OCI-LY7 (cell line): ENCODE data around the gene STIM2.

ENCODE experiments used
- EZH2phosphoT487 ChIP-seq: fragments of 200-600 bp; sonication (generic); IDR thresholded peaks from 2 replicates; pipeline ENCODE4 v1.6.1; 2018; ENCODE audit warnings: low read depth, borderline replicate concordance, mild to moderate bottlenecking, mixed run types, antibody characterized with exemption, low read length, moderate library complexity, mixed read lengths
- TF ChIP-seq, protein P1 (sequence below): fragments of 200-600 bp; sonication (generic); conservative IDR thresholded peaks from 2 replicates; pipeline ENCODE4 v1.5.1; 2014; ENCODE audit warnings: mild to moderate bottlenecking, antibody characterized with exemption, low read length, moderate library complexity, mixed read lengths

- TF ChIP-seq, protein P1, sequence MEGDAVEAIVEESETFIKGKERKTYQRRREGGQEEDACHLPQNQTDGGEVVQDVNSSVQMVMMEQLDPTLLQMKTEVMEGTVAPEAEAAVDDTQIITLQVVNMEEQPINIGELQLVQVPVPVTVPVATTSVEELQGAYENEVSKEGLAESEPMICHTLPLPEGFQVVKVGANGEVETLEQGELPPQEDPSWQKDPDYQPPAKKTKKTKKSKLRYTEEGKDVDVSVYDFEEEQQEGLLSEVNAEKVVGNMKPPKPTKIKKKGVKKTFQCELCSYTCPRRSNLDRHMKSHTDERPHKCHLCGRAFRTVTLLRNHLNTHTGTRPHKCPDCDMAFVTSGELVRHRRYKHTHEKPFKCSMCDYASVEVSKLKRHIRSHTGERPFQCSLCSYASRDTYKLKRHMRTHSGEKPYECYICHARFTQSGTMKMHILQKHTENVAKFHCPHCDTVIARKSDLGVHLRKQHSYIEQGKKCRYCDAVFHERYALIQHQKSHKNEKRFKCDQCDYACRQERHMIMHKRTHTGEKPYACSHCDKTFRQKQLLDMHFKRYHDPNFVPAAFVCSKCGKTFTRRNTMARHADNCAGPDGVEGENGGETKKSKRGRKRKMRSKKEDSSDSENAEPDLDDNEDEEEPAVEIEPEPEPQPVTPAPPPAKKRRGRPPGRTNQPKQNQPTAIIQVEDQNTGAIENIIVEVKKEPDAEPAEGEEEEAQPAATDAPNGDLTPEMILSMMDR: no peak
- no peak for TF ChIP-seq EZH2phosphoT487
These were observed 86.7 kb downstream of the STIM2 start for GRCh38 chr4:26947318-26947717.
